HG03354 (cell line): ENCODE data around the gene INSR.

Experiments
- ATAC-seq: cut with Tn5 transposase; IDR thresholded peaks from one replicate; pipeline ENCODE4 v1.9.1; 2021; ENCODE audit warnings: mild to moderate bottlenecking; ENCODE audit not compliant: unreplicated experiment, poor library complexity, severe bottlenecking

The INSR gene

DNA sequence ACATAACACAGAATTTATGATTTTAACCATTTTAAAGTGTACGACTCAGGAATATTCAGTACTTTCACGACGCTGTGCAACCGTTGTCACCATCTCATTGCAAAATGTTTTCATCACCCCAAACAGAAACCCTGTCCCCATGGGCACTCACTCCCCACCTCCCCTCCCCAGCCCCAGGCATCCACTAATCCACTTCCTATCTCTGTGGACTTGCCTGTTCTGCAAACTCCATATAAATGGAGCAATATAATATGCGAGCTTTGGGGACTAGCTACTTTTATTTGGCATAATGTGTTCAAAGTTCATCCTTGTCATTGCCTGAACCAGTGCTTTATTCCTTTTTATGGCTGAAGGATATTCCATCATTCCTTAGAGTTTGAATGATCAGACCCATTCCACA, 7.3 kb upstream of the INSR start:
- no peak for ATAC-seq

- ATAC-seq: no peak
Measured at GRCh38 chr19:7297742-7298141, 3.5 kb upstream of the INSR start.

DNA sequence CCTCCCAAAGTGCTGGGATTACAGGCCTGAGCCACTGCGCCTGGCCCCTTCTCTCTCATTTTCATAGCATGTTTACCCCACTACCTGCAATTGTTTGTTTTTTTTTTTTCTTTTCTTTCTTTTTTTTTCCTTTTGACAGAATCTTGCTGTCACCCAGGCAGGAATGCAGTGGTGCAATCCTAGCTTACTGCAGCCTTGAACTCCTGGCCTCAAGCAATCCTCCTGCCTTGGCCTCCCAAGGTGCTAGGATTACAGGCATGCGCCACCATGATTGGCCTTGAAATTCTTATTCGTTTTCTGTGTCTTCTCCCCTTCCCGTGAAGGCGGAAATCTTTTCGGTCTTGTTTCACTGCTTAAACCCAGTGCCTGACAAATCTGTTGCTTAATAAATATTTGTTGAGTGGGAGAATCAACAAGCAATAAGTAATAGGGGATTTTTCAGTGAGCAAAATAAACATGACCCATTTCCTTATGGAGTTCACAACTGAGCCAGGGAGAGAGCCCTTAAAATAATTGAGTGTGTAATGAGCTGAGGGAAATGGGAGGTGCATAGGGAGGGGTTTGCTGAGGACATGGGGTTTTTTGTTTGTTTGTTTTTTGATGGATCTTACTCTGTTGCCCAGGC, 1.8 kb upstream of the INSR start:
- no peak for ATAC-seq

GRCh38 chr19:7294558-7295212, 471 bp upstream of the INSR start:
- no peak for ATAC-seq

- no peak for ATAC-seq
Measured at GRCh38 chr19:7292950-7293761, 1.1 kb downstream of the INSR start.

DNA sequence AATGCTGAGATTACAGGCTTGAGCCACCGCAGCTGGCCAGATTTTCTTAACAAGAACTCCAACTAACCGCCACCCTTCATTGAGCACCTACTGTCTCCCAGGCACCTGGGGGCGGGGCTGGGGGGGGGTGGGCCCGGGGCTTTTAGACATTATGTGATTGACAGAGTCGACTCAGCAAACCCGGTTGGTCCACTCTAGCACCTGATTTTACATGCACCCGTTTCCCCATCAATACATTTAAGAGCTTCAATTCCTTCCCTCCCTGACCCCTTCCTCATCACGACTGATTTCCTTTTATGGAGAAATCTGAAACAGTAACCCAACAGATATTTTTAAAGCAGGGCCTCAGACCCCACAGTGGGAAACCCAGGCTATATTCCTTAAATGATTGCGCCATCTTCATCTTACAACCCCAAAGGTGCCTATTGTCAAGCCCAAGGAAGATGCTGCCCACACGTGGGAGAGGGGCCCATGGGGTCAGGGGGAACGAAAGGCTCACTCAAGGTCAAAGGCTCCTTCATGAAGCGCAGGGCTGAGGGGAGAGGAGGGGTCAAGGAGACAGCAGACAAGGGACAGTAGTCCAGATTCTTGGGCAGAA, 1.8 kb downstream of the INSR start:
- ATAC-seq: no peak

- no peak for ATAC-seq
Measured at GRCh38 chr19:7288977-7289376, 5.2 kb downstream of the INSR start.

DNA sequence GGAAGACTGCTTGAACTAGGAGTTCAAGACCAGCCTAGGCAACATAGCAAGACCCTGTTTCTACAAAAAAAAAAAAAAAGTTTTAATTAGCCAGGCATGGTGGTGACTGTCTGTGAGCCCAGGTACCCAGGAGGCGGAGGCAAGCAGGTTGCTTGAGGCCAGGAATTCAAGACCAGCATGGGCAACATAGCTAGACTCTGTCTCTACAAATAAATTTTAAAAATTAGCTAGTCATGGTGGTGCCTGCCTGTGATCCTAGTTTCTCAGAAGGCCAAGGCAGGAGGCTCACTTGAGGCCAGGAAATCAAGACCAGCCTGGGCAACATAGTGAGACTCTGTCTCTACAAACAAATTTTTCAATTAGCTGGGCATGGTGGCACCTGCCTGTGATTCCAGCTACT, 6.1 kb downstream of the INSR start:
- no peak for ATAC-seq

DNA sequence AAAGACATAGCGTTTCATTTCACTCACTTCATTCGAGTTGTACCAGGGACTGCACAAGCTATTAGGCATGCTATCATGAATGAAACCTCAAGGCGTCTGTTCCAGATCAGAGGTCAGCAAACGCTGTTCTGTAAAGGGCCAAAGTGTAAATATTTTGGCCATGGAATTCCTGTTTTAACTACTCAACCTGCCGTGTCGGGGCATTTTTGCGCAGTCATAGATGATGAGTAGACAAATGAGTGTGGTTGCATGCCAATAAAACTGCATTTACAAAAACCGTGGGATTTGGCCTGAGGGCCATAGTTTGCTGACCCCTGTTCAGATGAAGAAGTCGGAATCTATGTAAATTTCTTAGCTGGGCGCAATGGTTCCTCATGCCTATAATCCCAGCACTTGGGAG, 6.5 kb downstream of the INSR start:
- ATAC-seq: no peak

DNA sequence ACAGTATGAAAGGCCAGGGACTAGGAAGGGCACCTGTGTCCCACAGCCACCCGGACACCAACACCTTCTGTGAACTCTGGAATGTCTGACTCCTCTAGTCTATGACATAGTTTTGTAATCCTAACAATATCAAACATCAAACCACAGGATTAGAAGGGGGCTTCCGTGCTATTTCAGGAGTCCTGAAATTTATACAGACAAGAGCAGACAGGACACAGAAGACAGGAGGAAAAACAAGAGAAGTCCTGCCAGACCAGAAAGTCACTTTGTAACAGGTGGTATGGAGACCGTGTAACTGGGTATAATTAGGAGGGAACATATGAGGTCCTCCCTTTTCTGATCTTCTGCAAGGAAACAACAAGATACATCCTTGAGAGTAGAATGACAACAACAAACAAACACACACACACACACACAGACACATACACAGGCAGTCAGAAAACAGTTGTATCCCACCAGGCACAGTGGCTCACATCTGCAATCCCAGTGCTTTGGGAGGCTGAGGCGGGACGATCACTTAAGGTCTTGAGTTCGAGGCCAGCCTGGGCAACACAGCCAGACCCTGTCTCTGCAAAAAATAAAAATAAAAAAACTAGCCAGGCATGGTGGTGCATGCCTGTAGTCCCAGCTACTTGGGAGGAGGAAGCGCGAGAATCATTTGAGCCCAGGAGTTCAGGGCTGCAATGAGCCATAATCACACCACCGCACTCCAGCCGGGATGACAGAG, 13.1 kb downstream of the INSR start:
- no peak for ATAC-seq

DNA sequence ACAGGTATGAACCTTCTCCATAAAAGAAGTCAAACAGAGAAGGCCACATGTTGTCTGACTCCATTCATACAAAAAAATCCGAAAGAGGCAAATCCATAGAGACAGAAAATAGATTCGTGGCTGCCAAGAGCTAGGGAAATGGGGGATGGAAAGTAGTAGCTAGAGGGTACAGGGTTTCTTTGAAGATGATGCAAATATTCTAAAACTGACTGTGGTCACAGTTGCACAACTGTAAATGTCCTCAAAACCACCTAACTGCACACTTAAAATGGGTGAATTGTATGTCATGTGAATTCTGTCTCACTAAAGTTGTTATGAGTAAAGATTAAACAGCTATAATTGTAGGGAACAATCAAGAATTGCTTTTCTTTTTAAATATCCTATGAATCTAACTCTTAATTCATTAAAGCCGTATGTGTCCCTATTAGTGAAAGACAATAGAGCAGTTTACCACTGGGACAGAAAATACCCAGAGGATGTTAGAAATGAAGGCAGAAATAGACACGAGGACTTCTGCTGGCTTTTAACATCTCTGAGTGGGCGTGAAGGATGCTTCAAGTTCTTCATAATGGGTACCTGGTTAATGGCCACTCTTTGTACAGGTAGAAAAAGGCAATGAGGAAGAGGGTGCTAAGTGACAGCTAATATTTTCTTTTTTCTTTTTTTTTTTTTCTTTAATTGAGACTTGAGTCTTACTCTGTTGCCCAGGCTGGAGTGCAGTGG, 21.2 kb downstream of the INSR start:
- peak; percentile 62 for ATAC-seq

DNA sequence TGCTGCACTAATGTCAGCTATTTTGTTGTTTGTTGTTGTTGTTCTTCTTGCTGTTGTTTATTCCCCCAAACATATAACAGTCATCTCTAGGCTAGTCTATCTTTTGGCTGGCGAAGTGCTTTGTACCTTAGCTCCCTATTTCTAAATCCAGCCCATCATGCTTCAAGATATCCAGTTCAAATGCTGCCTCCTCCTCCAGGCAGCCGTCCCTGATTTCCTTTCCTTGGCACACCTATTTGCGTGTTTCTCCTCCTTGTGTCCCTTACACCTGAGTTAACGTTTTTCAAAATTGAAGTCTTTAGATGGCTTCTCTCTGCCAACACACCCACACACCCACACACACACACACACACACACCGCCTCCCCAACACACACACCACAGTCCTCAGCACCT, 25.5 kb downstream of the INSR start:
- no peak for ATAC-seq

DNA sequence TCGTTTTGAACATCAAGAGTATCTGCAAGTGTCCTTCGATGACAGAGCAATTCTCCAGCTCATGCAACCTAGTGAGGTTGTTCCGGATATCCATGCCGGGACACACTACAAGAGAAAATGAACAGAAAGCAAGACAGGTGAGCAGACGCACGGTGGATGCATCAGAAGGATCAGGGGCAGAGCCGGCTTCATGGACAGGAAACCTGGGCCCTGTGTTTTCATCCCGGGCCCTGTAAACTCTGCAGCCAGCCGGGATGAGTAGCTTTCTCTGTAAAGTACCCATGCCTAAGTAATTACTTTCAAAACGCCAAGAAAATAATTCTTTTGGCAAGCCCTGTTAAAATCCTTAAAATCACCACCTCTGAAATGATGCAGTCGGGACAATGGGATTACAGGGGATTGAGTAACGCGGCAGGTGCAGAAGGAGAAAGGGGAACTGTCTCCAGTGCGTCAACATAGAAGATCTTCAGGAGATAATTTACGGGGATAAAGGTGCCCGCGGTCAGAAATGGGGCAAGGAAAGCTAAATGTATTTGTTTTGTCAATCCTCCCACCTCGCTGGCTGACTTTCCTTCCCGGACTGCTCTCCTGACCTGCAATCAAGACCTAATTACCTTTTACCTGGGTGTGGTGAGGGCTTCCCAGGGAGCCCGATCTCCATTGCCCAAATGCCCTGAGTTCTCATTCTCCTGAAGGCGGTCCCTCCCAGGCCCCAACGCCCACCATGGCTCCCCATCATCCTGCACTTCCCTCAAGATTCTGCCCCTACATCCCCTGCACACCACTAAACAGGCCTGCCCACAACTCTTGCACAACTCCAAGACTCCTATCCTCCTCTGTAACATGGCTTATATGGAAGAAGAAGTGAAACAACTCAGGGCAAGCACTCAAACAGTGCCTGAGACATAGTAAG, 26.2 kb downstream of the INSR start:
- no peak for ATAC-seq

DNA sequence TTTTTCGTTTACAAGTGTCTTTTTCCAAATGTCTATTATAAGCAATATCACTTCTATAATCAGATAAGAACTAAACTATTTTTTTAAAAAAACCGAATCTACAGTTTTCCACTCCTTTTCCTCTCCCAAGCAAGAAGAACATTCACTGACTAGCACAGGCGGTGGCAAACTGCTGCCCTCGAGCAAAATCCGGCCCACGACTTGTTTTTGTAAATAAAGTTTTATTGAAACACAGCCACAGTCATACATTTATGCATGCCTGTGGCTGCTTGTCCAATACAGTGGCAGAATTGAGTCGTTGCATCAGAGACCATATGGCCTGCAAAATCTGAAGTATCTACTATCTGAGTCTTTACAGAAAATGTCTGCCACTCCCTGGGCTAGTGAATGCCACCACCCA, 27.4 kb downstream of the INSR start:
- ATAC-seq: no peak

DNA sequence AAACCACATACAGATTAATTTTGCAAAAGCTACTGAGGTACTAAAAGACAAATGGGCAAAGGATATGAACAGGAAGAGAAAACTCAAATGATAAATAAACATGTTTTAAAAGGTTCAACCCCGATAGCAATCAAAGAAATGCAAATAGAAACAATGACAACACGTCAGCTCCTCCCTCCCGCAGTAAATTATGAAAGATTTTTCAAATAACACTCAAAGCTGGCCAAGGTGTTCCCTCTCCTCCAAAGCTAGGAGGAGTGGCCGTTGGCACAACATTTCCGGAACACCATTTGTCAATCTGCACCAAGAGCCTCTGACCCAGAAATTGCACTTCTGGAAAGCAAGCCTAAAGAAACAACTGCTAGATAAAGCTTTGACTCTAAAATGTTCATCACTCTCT, 28.3 kb downstream of the INSR start:
- no peak for ATAC-seq

GRCh38 chr19:7264858-7265257, 29.4 kb downstream of the INSR start:
- no peak for ATAC-seq

DNA sequence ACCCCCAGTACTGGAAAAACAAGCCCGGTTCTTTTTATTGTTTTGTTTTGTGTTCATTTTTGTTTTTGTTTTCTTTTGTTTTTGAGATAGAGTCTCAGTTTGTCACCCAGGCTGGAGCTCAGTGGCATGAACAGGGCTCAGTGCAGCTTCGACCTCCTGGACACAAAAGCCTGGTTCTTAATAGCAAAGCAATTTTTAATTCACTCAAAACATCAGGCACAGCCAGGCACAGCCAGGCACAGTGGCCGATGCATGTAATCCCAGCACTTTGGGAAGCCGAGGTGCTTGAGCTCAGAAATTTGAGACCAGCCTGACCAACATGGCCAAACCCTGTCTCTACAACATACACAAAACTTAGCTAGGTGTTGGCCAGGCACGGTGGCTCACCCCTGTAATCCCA, 30.7 kb downstream of the INSR start:
- no peak for ATAC-seq

GRCh38 chr19:7263066-7263465, 31.1 kb downstream of the INSR start:
- ATAC-seq: no peak
